Activated CD8-positive, alpha-beta T cell treated with anti-CD3 and anti-CD28 coated beads for 36 hours (primary cell): Measurements from ENCODE around the gene EPOP. TPM values are rescaled to one million over a fixed set of nuclear protein-coding genes. Genes with fewer than 3 reads are reported as not detected.
A peak's percentile ranks its signal among the peaks of the same experiment; 100 is the strongest.
"Not testable (repeated sequence)": the region's sequence is repeated elsewhere in the genome, so short reads cannot be mapped to it uniquely, and the experiment has no call there.

Experiments
- ATAC-seq: fragments of 200-7000 bp; cut with Tn5 transposase; one replicate; pipeline ENCODE4 v1.10.0; 2021; ENCODE audit warnings: mild to moderate bottlenecking, moderate library complexity
- CTCF ChIA-PET: fragments of 350-600 bp; sonication (Branson Sonifier 250); formaldehyde crosslinking; loops from one replicate; lab custom pipeline; 2021; ENCODE audit warnings: antibody characterized with exemption; lab: Charles Lee
- POLR2A ChIA-PET: fragments of 350-600 bp; sonication (Branson Sonifier 250); formaldehyde crosslinking; loops from one replicate; lab custom pipeline; 2021; ENCODE audit warnings: antibody characterized with exemption; lab: Charles Lee
- DNase-seq: peaks from one replicate; pipeline ENCODE4 v3.0.0-alpha.2; 2020
- H3K27ac Mint-ChIP-seq: one replicate; pipeline ENCODE4 v1.8.0; 2021; ENCODE audit warnings: mild to moderate bottlenecking, mixed read lengths
- H3K27me3 Mint-ChIP-seq: one replicate; pipeline ENCODE4 v1.8.0; 2021; ENCODE audit warnings: mixed read lengths
- H3K36me3 Mint-ChIP-seq: one replicate; pipeline ENCODE4 v1.8.0; 2021; ENCODE audit warnings: low read depth, mixed read lengths
- H3K4me1 Mint-ChIP-seq: one replicate; pipeline ENCODE4 v1.8.0; 2021; ENCODE audit warnings: low read depth, mixed read lengths
- H3K4me3 Mint-ChIP-seq: one replicate; pipeline ENCODE4 v1.8.0; 2021; ENCODE audit warnings: mild to moderate bottlenecking, moderate library complexity, mixed read lengths
- H3K9me3 Mint-ChIP-seq: one replicate; pipeline ENCODE4 v1.8.0; 2021; ENCODE audit warnings: mixed read lengths
- intact Hi-C: fragments of 100-400 bp; cut with micrococcal nuclease; formaldehyde crosslinking; loops from one replicate; pipeline ENCODE4 v1.10.0; 2022
- microRNA-seq: library from miRNA; unstranded; fragments of <30 nt; microRNA quantifications from one replicate; pipeline ENCODE4 v1.2.0, GENCODE V29; 2022; ENCODE audit warnings: borderline microRNAs expressed, borderline replicate concordance
- total RNA-seq, 2 experiments: library from RNA; stranded (reverse); gene quantifications; one replicate each; pipeline ENCODE4 v1.2.3, GENCODE V29; 2021
- TF ChIP-seq, protein P1 (sequence below): fragments of 200-600 bp; IDR thresholded peaks from one replicate; pipeline ENCODE4 v1.8.0; 2022; ENCODE audit warnings: antibody characterized with exemption, mild to moderate bottlenecking

EPOP gene
- total RNA-seq, 2 experiments from 2014 or later = 31.8 to 32.2 TPM

DNA sequence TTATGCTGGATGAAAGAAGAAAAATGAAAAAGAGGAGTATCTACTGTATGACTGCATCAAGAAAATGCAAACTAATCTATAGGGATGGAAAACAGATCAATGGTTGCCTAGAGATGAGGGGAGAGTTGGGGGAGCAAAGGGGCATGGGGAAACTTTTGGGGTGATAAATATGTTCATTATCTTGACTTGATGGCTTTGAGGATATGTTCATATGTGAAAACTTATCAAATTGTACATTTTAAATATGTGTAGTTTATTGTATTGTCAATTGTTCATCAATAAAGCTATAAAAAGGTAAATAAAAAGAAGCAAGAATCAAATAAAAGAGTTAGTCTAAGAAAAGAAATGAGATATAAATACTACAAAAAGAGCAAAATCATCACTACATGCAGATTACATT lies 49.3 kb downstream of the EPOP start:
- no peak overlapping the region for H3K4me3 Mint-ChIP-seq
- no peaks in the 10 kb centered on the region for H3K36me3 Mint-ChIP-seq
- no peaks in the 10 kb centered on the region for H3K9me3 Mint-ChIP-seq
- TF ChIP-seq, protein P1, sequence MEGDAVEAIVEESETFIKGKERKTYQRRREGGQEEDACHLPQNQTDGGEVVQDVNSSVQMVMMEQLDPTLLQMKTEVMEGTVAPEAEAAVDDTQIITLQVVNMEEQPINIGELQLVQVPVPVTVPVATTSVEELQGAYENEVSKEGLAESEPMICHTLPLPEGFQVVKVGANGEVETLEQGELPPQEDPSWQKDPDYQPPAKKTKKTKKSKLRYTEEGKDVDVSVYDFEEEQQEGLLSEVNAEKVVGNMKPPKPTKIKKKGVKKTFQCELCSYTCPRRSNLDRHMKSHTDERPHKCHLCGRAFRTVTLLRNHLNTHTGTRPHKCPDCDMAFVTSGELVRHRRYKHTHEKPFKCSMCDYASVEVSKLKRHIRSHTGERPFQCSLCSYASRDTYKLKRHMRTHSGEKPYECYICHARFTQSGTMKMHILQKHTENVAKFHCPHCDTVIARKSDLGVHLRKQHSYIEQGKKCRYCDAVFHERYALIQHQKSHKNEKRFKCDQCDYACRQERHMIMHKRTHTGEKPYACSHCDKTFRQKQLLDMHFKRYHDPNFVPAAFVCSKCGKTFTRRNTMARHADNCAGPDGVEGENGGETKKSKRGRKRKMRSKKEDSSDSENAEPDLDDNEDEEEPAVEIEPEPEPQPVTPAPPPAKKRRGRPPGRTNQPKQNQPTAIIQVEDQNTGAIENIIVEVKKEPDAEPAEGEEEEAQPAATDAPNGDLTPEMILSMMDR = no peak
- DNase-seq (no peak), ATAC-seq (no peak)
- H3K4me1 Mint-ChIP-seq = peaks cover 4% of the 10 kb centered on the region
- ChIA-PET POLR2A (no interaction called here), CTCF (interaction anchor here (0.8 to 1.3 kb wide), 4 partner anchors 26 to 68 kb away, joined by 3 to 4 read pairs (median 4); no protein-coding TSS in a partner anchor)
- H3K27me3 Mint-ChIP-seq = peaks cover 17% of the 10 kb centered on the region
- H3K27ac Mint-ChIP-seq = no peak overlapping the region
- intact Hi-C loops = no loop called here

DNA sequence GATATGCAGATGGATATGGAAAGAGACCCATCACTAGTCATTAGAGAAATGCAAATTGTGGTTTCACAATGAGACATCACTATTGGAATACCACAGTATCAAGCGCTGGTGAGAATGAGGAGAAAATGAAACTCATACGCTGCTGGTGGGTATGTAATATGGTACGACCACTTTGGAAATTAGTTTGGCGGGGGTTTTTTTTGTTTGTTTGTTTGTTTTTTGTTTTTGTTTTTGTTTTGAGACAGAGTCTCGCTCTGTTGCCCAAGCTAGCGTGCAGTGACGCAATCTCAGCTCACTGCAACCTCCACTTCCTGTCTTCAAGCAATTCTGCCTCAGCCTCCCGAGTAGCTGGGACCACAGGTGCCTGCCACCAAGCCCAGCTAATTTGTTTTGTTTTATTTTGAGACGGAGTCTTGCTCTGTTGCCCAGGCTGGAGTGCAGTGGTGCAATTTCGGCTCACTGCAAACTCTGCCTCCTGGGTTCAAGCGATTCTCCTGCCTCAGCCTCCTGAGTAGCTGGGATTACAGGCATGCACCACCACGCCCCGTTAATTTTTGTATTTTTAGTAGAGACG lies 49.9 kb downstream of the EPOP start:
- H3K27ac Mint-ChIP-seq, H3K36me3 Mint-ChIP-seq, H3K4me1 Mint-ChIP-seq, H3K9me3 Mint-ChIP-seq, intact Hi-C loops, POLR2A ChIA-PET: not testable (repeated sequence)
- ATAC-seq = peak; percentile 58
- Mint-ChIP-seq H3K4me3 (peak overlapping the region; percentile 23), H3K27me3 (peaks cover 17% of the 10 kb centered on the region)
- CTCF ChIA-PET = interaction anchor here (0.6 to 1.3 kb wide), 4 partner anchors 20 to 540 kb away, joined by 3 to 4 read pairs (median 3); no protein-coding TSS in a partner anchor
- DNase-seq = peak; percentile 36

Small RNAs within 50 kb of the gene (microRNA-seq; reads per million reads assigned to microRNA genes)
- gene MIR4726 = 2.7 reads per million
- not detected for gene MIR4734

Other genes starting within 250 kb of the EPOP start
- gene ARHGAP23, start 246.5 kb downstream of the EPOP start, total RNA-seq = under 1 TPM; 0.40 to 0.47 TPM
- gene SRCIN1, start 69.0 kb downstream of the EPOP start, total RNA-seq = 1 to 10 TPM in 1 of 2 experiments, under 1 TPM in 1; 0.74 to 1.1 TPM
- 100 to 1,000 TPM; 145 to 148 TPM for gene MLLT6, start 30.3 kb upstream of the EPOP start, total RNA-seq
- 10 to 100 TPM; 43.2 to 44.2 TPM for gene CISD3, start 55.4 kb upstream of the EPOP start, total RNA-seq
- 1 to 10 TPM in 1 of 2 experiments, under 1 TPM in 1; 0.50 to 1.2 TPM for gene PCGF2, start 73.4 kb upstream of the EPOP start, total RNA-seq
- gene PSMB3, start 77.8 kb upstream of the EPOP start, total RNA-seq = 100 to 1,000 TPM; 275 to 279 TPM
- 10 to 100 TPM; 30.9 to 33.2 TPM for gene PIP4K2B, start 124.6 kb upstream of the EPOP start, total RNA-seq
- gene CWC25, start 150.4 kb upstream of the EPOP start, total RNA-seq = 10 to 100 TPM; 19.7 to 20.1 TPM
- 1,000 to 10,000 TPM; 1,908 to 1,957 TPM for gene RPL23, start 178.8 kb upstream of the EPOP start, total RNA-seq
- 100 to 1,000 TPM; 135 to 139 TPM for gene LASP1, start 195.1 kb upstream of the EPOP start, total RNA-seq